Measurements from ENCODE around the gene BMP7. TPM values are rescaled to one million over a fixed set of nuclear protein-coding genes. Genes with fewer than 3 reads are reported as not detected.
A peak's percentile ranks its signal among the peaks of the same experiment; 100 is the strongest.

BMP7 gene
- total RNA-seq, 4 donors from 2014 or later, result 19.2 to 39.2 (median 28.2) TPM

DNA sequence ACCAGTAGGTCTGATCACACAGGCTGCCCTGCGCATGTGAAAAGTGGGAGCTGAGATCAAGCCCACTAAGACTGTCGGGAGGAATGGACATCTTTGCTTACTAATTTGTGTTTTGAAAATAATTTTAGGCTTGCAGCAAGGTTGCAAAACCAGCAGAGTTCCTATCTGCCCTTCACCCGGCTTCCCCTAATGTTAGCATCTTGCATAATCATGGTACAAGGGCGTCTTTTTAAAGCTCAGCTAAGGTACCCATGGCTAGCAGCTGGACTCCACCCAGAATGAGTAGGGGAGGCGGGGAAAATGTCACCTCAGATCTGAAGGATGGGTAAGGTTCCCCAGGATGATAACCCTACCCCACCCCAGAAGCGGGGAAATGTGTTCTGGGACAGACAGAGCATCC lies 25.3 kb upstream of the BMP7 start:
- peaks cover 31% of the 10 kb centered on the region for H3K4me1 ChIP-seq
- H3K36me3 ChIP-seq, result no peaks in the 10 kb centered on the region
- H3K9me3 ChIP-seq, result no peaks in the 10 kb centered on the region
- H3K27ac ChIP-seq, result no peak overlapping the region
- no peak for TF ChIP-seq EP300 (IDR thresholded peaks at IDR 0.05)
- TF ChIP-seq, protein P1, sequence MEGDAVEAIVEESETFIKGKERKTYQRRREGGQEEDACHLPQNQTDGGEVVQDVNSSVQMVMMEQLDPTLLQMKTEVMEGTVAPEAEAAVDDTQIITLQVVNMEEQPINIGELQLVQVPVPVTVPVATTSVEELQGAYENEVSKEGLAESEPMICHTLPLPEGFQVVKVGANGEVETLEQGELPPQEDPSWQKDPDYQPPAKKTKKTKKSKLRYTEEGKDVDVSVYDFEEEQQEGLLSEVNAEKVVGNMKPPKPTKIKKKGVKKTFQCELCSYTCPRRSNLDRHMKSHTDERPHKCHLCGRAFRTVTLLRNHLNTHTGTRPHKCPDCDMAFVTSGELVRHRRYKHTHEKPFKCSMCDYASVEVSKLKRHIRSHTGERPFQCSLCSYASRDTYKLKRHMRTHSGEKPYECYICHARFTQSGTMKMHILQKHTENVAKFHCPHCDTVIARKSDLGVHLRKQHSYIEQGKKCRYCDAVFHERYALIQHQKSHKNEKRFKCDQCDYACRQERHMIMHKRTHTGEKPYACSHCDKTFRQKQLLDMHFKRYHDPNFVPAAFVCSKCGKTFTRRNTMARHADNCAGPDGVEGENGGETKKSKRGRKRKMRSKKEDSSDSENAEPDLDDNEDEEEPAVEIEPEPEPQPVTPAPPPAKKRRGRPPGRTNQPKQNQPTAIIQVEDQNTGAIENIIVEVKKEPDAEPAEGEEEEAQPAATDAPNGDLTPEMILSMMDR (IDR thresholded peaks at IDR 0.05), result no peak
- TF ChIP-seq POLR2A (IDR thresholded peaks at IDR 0.05), result no peak
- no peak for TF ChIP-seq POLR2AphosphoS5 (IDR thresholded peaks at IDR 0.05)
- DNase-seq (ENCODE audit: low spot score in 2 of 2), result no peak
- H3K4me3 ChIP-seq, result no peak overlapping the region
- H3K27me3 ChIP-seq, result peaks cover 28% of the 10 kb centered on the region
- 93% methylated on average over 6 of the region's 6 CpGs for WGBS

DNA sequence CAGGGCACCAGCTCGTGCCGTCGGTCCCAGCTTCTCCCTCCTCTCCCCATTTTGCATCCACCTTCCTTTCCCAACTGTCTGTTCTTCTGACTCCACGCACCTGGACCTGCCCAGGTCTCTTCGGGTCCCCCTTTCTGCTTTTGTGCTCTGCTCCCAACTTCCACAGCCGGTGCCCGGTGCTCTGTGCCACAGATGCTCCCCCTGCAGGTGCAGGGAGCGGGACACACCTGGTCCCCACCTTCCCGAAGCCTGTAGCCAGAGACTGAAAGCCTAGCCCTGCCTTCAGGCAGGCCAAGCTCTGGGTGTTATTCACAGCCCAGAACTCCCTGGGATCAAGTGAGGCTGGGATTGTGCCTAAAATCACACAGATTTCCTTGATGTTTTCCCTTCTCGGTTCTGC lies 24.6 kb upstream of the BMP7 start:
- 22% methylated on average over 10 of the region's 10 CpGs for WGBS

DNA sequence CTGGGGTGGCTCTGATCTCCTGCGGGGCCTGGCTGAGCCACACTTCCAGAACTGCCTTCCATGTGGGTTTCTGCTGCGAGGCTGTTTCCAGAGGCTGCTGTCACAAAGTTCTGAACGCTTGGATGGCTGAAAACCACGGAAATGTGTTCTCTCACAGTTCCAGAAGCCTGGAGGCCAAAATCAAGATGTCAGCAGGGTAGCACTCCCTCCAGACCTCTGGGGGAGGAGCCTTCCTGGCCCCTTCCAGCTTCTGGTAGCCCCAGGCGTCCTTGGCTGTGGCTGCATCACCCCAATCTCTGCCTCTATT lies 23.7 kb upstream of the BMP7 start:
- no peaks in the 10 kb centered on the region for H3K36me3 ChIP-seq
- TF ChIP-seq EP300 (IDR thresholded peaks at IDR 0.05) (no peak), POLR2A (IDR thresholded peaks at IDR 0.05) (no peak), POLR2AphosphoS5 (IDR thresholded peaks at IDR 0.05) (no peak)
- TF ChIP-seq, protein P1 (IDR thresholded peaks at IDR 0.05), result no peak
- peaks cover 38% of the 10 kb centered on the region for H3K27me3 ChIP-seq
- H3K9me3 ChIP-seq, result no peaks in the 10 kb centered on the region
- no peak for DNase-seq (ENCODE audit: low spot score in 2 of 2)
- 30% methylated on average over 3 of the region's 5 CpGs for WGBS
- peaks cover 31% of the 10 kb centered on the region for H3K4me1 ChIP-seq
- H3K27ac ChIP-seq, result no peak overlapping the region
- H3K4me3 ChIP-seq, result no peak overlapping the region

More for the DNA sequence above, 24.6 kb upstream of the BMP7 start:
- no peak overlapping the region for H3K4me3 ChIP-seq
- H3K27me3 ChIP-seq, result peaks cover 32% of the 10 kb centered on the region
- no peaks in the 10 kb centered on the region for H3K36me3 ChIP-seq
- TF ChIP-seq EP300 (IDR thresholded peaks at IDR 0.05) (no peak), POLR2A (IDR thresholded peaks at IDR 0.05) (no peak), POLR2AphosphoS5 (IDR thresholded peaks at IDR 0.05) (no peak)
- TF ChIP-seq, protein P1 (IDR thresholded peaks at IDR 0.05), result peak in 1 of 2 donors; percentile 25
- no peaks in the 10 kb centered on the region for H3K9me3 ChIP-seq
- no peak for DNase-seq (ENCODE audit: low spot score in 2 of 2)
- H3K4me1 ChIP-seq, result peaks cover 31% of the 10 kb centered on the region
- no peak overlapping the region for H3K27ac ChIP-seq

DNA sequence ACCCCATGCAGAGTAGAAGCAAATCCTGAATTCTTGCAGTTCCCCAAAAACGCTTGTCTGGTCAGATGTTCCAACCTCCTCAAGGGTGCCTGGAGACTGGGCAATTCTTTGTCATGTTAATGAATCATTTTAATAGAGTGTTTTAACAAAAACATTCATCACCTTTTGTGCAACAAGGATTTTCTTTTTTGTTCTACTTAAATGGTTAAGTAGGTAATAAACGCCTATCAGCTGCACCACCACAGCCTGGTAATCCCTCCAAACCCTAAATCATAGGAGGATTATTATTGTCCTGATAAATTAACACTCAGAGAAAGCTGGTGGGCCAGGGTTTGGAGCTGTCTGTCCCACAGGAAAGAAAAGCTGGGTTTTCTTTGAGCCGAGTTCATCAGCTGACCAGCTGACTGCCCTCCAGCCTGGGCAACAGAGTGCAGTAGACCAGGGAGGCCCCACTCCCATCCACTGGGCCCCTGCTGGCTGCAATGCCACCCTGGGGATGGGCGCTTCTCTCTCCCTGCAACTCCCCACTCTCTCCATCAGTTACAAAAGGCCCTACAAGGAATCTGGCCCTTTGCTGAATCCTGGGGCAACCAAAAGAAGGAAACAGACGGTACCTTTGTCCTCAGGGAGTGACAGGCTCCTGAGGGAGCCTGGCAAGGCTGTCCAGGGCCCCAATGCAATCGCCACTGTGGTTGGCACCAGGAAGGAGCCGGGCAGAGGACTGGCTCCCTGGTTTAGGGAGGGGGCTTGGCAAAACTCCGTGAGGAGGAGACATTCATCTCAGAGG lies 23.1 kb upstream of the BMP7 start:
- H3K36me3 ChIP-seq, result no peaks in the 10 kb centered on the region
- no peak overlapping the region for H3K27ac ChIP-seq
- no peak for DNase-seq (ENCODE audit: low spot score in 2 of 2)
- no peak overlapping the region for H3K4me3 ChIP-seq
- 73% methylated on average over 4 of the region's 8 CpGs for WGBS
- peaks cover 31% of the 10 kb centered on the region for H3K4me1 ChIP-seq
- H3K27me3 ChIP-seq, result peaks cover 38% of the 10 kb centered on the region
- no peak for TF ChIP-seq EP300 (IDR thresholded peaks at IDR 0.05)
- TF ChIP-seq POLR2A (IDR thresholded peaks at IDR 0.05), result no peak
- no peak for TF ChIP-seq POLR2AphosphoS5 (IDR thresholded peaks at IDR 0.05)
- TF ChIP-seq, protein P1 (IDR thresholded peaks at IDR 0.05), result no peak
- H3K9me3 ChIP-seq, result no peaks in the 10 kb centered on the region

DNA sequence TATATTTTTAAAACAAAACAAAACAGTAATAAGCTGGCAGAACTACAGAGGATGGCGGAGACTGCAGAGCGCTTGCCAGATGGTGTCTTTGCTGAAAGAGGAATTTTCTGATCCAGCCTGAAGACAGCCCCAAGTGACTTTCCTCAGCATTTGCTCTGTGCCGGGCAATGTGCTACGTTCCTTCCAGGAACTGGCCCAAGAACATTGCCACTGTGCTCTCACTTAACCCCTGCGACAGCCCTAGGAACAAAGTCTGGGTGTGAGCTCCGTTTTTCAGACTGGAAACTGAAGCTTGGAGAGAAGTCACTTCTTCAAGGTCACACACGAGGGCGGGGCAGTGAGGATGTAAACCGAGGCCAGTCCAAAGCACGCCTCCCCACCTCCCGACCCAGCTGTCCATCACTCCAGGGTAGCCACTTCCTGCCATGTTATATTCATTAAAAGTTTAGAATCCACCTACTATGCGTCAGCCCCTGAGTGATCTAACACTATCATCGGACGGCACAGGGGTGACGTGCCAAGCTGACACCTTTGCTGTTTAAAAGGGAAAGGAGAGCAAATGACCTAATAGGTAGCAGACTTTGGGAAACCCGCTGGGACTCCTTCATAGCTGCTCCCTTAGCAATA lies 22.3 kb upstream of the BMP7 start:
- DNase-seq (ENCODE audit: low spot score in 2 of 2), result no peak
- Histone ChIP-seq H3K4me1 (peaks cover 31% of the 10 kb centered on the region), H3K36me3 (no peaks in the 10 kb centered on the region), H3K27me3 (peaks cover 45% of the 10 kb centered on the region), H3K4me3 (no peak overlapping the region), H3K27ac (no peak overlapping the region), H3K9me3 (no peaks in the 10 kb centered on the region)
- no peak for TF ChIP-seq EP300 (IDR thresholded peaks at IDR 0.05)
- no peak for TF ChIP-seq POLR2AphosphoS5 (IDR thresholded peaks at IDR 0.05)
- TF ChIP-seq, protein P1 (IDR thresholded peaks at IDR 0.05), result no peak
- TF ChIP-seq POLR2A (IDR thresholded peaks at IDR 0.05), result no peak
- WGBS, result 28% methylated on average over 16 of the region's 16 CpGs
